ENCODE results near the gene KLC1. TPM values are rescaled to one million over a fixed set of nuclear protein-coding genes. Genes with fewer than 3 reads are reported as not detected.

Gene KLC1
- total RNA-seq, 3 donors from 2014 or later (not counting 1 experiment from before 2014, with no cell fraction given): 144 to 200 (median 178) TPM

GRCh38 chr14:103704708-103705107, 75.7 kb downstream of the KLC1 start:
- Histone ChIP-seq H3K4me1 (ENCODE audit: control insufficient read depth, insufficient read depth, low read length) (no peaks in the 10 kb centered on the region), H3K9me3 (ENCODE audit: control insufficient read depth, insufficient read depth, low read length) (no peaks in the 10 kb centered on the region), H3K27me3 (ENCODE audit: control insufficient read depth, insufficient read depth, low read length) (no peaks in the 10 kb centered on the region), H3K4me3 (ENCODE audit: low read length) (no peak overlapping the region), H3K36me3 (ENCODE audit: control insufficient read depth, insufficient read depth, low read length) (peaks cover 14% of the 10 kb centered on the region), H3K27ac (ENCODE audit: low read length) (no peak overlapping the region)
- H3K27ac Mint-ChIP-seq: peak overlapping the region in 1 of 2 donors; percentile 16
- H3K9me3 Mint-ChIP-seq: no peaks in the 10 kb centered on the region
- 64% methylated on average over 13 of the region's 13 CpGs for WGBS (ENCODE audit: insufficient coverage)
- DNase-seq (no peak), ATAC-seq (no peak)
- intact Hi-C loops (cut with micrococcal nuclease): no loop called here
- no peaks in the 10 kb centered on the region for H3K36me3 Mint-ChIP-seq
- TF ChIP-seq CTCF (IDR thresholded peaks at IDR 0.05): no peak
- H3K4me1 Mint-ChIP-seq: peaks cover 0 to 19% of the 10 kb centered on the region in 2 donors
- H3K27me3 Mint-ChIP-seq (ENCODE audit: low read depth in 2 of 2): no peaks in the 10 kb centered on the region
- H3K4me3 Mint-ChIP-seq: no peak overlapping the region

GRCh38 chr14:103705118-103705503, 76.1 kb downstream of the KLC1 start:
- 62% methylated on average over 15 of the region's 15 CpGs for WGBS (ENCODE audit: insufficient coverage)
- peaks cover 11% of the 10 kb centered on the region for H3K36me3 ChIP-seq (ENCODE audit: control insufficient read depth, insufficient read depth, low read length)
- Mint-ChIP-seq H3K4me1 (peaks cover 0 to 19% of the 10 kb centered on the region in 2 donors), H3K36me3 (no peaks in the 10 kb centered on the region), H3K9me3 (no peaks in the 10 kb centered on the region), H3K27ac (peak overlapping the region in 1 of 2 donors; percentile 16), H3K4me3 (no peak overlapping the region), H3K27me3 (ENCODE audit: low read depth in 2 of 2) (no peaks in the 10 kb centered on the region)
- no peaks in the 10 kb centered on the region for H3K27me3 ChIP-seq (ENCODE audit: control insufficient read depth, insufficient read depth, low read length)
- intact Hi-C loops (cut with micrococcal nuclease): no loop called here
- TF ChIP-seq CTCF (IDR thresholded peaks at IDR 0.05): no peak
- no peak overlapping the region for H3K27ac ChIP-seq (ENCODE audit: low read length)
- no peaks in the 10 kb centered on the region for H3K4me1 ChIP-seq (ENCODE audit: control insufficient read depth, insufficient read depth, low read length)
- H3K9me3 ChIP-seq (ENCODE audit: control insufficient read depth, insufficient read depth, low read length): no peaks in the 10 kb centered on the region
- H3K4me3 ChIP-seq (ENCODE audit: low read length): no peak overlapping the region
- ATAC-seq (no peak), DNase-seq (no peak)

GRCh38 chr14:103705504-103706284, 76.7 kb downstream of the KLC1 start:
- Histone ChIP-seq H3K27ac (ENCODE audit: low read length) (no peak overlapping the region), H3K4me1 (ENCODE audit: control insufficient read depth, insufficient read depth, low read length) (no peaks in the 10 kb centered on the region), H3K36me3 (ENCODE audit: control insufficient read depth, insufficient read depth, low read length) (peaks cover 11% of the 10 kb centered on the region), H3K9me3 (ENCODE audit: control insufficient read depth, insufficient read depth, low read length) (no peaks in the 10 kb centered on the region), H3K27me3 (ENCODE audit: control insufficient read depth, insufficient read depth, low read length) (no peaks in the 10 kb centered on the region), H3K4me3 (ENCODE audit: low read length) (no peak overlapping the region)
- WGBS (ENCODE audit: insufficient coverage): 84% methylated on average over 28 of the region's 28 CpGs
- Mint-ChIP-seq H3K27me3 (ENCODE audit: low read depth in 2 of 2) (no peaks in the 10 kb centered on the region), H3K36me3 (no peaks in the 10 kb centered on the region), H3K9me3 (no peaks in the 10 kb centered on the region), H3K27ac (no peak overlapping the region), H3K4me1 (peaks cover 0 to 19% of the 10 kb centered on the region in 2 donors), H3K4me3 (no peak overlapping the region)
- DNase-seq (no peak), ATAC-seq (no peak)
- intact Hi-C loops (cut with micrococcal nuclease): no loop called here
- TF ChIP-seq CTCF (IDR thresholded peaks at IDR 0.05): no peak
